Left ventricle myocardium superior (tissue), 1 donor: ENCODE results near the gene RASGEF1B. TPM values are rescaled to one million over a fixed set of nuclear protein-coding genes. Genes with fewer than 3 reads are reported as not detected.

Source experiments
- ATAC-seq: fragments of 200-7000 bp; cut with Tn5 transposase; one replicate; pipeline ENCODE4 v1.9.1; 2020; ENCODE audit warnings: mild to moderate bottlenecking, moderate library complexity
- DNase-seq: peaks from one replicate; pipeline ENCODE4 v3.0.0-alpha.2; 2020
- intact Hi-C: fragments of 100-400 bp; cut with micrococcal nuclease; formaldehyde crosslinking; loops from one replicate; pipeline ENCODE4 v1.11.0; 2022
- total RNA-seq: library from RNA; stranded (reverse); fragmentation: NEBNext Ultra II Directional; extraction: Animal tissue kit (Norgen Biotek cat#: 25700); gene quantifications from one replicate; pipeline ENCODE4 v1.2.1, GENCODE V29; 2021
- donor health status: DM: no; HTN: yes; CAD: no; lungs with severe emphysema.

RASGEF1B gene
- total RNA-seq, 1 donor from 2014 or later: 2.1 TPM

DNA sequence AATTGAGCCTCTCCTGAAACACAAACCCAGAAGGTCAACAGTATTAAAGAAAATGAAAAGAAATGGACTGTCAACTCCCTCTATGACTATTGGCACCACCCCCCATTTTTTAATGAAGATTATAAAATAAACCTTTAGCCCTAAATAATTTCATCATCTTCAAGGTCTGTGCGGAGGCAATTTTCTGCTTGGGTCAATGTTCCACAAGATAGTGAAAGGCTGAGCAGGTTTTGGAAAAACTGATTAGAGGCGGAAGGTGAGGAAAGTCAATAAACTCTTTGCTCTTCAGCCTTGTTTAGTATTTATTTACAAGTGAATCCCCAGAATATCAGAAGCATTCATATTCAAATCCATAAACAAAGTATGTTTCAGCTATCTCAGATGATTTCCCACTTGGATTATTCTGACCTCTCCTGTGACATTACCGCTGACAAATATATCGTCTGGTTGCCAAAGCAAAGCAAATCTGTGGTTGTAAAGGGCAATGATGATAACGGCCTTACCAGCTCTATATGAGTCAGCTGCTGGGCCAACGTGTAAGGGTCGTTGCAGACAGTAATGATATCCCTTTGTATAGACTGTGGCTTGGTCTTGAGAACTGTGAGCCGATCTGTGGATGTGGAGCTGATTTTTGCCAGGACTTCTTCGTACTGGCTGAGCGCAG, 24.0 kb downstream of the RASGEF1B start:
- ATAC-seq (no peak), DNase-seq (no peak)
- intact Hi-C loops: no loop called here

DNA sequence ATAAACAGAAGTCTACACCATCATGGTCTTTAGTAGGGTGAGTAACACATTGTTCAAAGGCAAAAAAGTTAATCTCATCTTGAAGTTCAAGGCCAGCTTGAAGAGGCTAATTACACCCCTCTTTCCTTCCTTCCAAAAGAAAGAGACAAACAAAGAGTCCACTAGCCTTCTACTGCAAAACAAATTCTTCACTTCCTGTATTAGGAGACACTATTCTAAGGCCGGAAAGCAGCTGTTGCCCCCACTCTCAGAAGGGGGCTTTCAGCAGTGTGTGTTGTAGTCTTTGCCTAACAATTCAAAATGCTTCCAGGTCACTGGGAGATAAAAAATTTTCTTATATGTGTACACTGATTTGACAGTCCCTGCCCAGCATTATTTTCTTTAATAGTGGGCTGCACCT, 25.1 kb downstream of the RASGEF1B start:
- ATAC-seq (no peak), DNase-seq (no peak)
- intact Hi-C loops: no loop called here

DNA sequence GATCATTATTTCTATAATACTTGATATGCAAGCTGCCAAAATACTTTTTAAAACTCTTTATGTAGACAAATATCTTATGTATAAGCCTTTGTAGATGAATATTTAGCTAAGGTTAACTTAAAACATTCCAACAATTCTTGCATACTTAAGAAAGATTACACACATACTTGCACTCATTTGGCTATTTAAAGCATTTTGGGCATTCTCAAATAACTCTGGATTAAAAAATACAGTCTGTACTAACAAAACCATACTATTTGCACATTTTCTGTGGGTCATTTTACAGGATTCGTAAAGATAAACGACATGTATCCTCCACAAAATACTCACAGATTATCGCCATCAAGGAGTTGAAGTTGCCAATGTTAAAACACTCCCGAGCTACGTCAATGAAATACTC, 26.5 kb downstream of the RASGEF1B start:
- ATAC-seq: no peak
- no peak for DNase-seq
- intact Hi-C loops: no loop called here

DNA sequence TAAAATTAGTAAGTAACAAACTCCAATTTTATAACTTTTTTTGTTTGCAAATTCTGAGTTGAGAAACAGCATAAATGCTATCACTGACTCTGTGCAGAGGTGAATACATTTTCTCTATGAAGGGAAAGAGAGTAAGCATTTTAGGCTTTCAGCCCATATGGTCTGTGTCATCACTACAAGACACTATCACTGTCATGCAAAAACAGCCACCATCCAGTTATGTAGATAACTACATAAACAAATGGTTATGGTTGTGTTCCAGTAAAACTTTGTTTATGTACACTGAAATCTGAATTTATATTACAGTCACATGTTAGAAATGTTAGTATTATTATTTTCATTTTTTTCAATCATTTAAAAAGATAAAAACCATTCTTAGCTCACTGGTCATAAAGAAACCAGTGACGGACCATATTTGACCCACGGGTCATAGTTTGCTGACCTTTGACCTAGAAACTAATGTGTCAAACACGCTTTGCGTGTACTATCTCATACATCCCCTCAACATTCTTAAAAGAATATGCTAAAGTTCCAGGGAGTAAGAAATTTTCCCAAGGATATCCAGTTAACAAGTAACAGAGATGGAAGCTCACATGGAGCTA, 29.1 kb downstream of the RASGEF1B start:
- ATAC-seq: no peak
- intact Hi-C loops: no loop called here

DNA sequence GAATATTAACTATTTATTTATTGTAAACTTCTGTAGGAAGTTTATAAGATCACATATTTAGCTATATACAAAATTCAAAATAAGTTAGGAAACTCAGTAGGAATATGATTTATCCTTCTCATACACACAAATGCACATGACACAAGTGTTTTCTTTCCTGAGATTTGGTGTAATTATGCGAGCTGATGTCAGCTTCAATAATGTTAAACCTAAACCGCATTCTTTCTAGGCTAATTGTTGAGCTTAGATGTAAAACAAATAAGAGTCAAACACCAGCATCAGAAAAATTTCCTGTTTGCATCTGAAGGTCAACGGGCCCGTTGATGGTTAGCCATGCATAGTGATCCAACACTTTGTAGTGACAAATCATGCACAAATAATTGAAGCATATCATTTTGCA, 30.8 kb downstream of the RASGEF1B start:
- ATAC-seq (no peak), DNase-seq (no peak)
- intact Hi-C loops: no loop called here

More for the DNA sequence above, 29.1 kb downstream of the RASGEF1B start:
- no peak for DNase-seq

DNA sequence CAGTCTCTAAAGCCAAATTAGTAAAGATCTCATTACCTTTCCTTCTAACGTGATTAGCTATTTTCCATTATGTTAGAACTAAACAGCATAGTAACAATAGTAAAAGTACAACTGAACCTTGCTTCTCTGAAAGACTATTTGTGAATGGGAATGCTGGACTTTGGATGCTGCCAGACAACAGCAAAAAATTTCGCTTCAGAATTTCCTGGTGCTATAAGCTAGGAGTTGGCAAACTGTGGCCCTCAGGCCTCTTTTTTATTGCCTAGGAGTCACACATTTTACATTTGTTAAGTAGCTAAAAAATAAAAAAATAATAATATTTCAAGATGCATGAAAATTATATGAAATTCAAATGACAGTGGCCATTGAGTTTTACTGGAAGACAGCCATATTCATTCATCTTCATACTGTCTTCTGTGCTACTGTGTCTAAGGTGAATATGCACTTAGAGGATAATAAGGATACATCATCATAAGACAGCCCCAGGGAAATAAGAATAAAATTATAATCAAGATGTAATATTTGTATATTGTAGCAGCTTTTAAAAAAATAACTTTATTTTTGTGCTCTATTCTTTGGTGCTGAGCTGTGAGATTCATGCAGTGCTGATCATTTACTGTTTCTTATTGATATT, 34.6 kb downstream of the RASGEF1B start:
- ATAC-seq: no peak
- intact Hi-C loops: no loop called here
- no peak for DNase-seq

DNA sequence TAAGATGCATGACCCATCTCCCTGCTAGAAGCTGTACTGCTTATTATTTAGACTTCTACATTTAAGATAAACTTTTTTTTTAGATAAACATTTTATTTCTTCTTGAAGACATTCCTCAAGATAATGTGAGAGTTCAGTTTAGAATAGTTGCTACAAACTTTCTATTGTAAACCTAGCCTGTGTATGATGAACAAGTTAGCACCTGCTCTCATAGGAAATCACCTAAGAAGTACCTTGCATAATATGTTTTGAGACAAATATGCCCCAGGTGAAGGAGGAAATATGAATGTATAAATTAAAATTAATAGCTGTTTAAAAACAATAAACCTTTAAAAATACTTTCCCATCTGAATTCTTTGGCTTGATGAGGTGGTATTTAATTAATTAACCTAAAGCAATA, 35.6 kb downstream of the RASGEF1B start:
- intact Hi-C loops: no loop called here
- ATAC-seq (no peak), DNase-seq (no peak)

DNA sequence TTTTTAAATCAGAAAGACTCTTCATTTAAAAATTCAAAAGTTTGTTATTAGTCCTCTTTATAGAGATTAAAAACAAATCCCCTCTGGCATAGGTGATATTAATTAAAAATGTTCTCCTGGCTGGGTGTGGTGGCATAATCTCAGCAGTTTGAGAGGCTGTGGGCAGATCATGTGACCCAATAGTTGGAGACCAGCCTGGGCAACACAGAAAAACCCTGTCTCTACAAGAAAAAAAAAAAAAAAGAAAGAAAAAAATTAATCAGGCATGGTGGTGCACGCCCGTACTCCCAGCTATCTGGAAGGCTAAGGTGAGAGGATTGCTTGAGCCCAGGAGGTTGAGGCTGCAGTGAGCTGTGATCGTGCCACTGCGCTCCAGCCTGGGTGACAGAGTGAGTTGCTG, 38.9 kb downstream of the RASGEF1B start:
- intact Hi-C loops: no loop called here
- no peak for DNase-seq
- no peak for ATAC-seq

DNA sequence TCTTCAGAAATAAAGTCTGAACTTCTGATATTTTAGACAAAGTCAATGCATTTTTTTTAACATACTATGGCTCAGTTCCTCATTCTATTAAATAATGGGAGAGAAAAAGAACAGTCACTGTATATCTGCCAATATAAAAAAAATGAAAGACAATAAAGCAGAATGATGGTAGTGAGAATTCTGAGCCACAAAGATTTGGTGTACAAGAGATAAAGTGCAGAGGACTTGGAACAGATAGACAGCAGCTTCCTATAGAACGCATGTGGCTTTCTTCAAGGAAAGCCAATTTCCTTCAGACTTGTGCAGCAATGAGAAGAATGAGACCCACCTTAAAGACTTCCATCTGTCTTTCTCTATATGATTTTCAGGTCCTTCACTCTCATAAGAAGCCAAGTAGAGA, 39.7 kb downstream of the RASGEF1B start:
- intact Hi-C loops: no loop called here
- ATAC-seq: no peak
- DNase-seq: no peak

DNA sequence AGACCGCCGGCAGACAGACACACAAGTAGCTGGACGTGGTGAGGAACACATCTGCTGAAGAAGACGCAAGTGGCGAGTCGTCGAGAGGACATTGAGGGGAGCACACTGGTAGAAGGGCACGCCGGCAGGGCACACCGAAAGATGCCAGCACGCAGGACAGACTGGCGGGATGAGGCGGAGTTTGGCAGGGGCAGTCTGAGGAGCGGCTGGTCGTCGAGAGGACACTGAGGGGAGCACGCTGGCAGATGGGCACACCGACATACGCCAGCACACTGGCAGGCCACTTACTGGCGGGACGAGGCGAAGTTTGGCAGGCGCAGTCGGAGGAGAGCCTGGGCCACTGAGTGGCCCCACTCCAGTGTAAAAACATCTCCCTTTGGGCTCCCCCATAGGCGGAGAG, 42.1 kb downstream of the RASGEF1B start:
- intact Hi-C loops: no loop called here
- no peak for DNase-seq
- no peak for ATAC-seq

DNA sequence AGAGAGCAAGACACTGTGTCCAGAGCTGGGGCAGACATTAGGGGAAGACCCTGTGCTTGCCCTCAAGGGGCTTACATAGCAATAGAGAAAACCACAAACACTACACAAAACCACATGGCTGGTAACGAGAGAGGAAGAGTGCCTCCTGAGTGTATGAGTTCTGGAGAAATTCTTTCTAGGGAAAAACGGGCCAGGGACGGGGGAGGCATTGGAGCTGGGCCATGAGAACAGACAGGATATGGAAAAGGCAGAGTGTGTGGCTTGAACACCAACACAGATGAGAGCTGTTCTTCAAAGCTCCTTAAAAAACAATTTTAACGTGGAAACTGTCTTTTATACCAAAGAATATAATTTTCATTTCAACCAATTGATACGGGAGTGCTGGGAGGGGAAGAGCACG, 42.7 kb downstream of the RASGEF1B start:
- intact Hi-C loops: no loop called here
- DNase-seq (no peak), ATAC-seq (no peak)

DNA sequence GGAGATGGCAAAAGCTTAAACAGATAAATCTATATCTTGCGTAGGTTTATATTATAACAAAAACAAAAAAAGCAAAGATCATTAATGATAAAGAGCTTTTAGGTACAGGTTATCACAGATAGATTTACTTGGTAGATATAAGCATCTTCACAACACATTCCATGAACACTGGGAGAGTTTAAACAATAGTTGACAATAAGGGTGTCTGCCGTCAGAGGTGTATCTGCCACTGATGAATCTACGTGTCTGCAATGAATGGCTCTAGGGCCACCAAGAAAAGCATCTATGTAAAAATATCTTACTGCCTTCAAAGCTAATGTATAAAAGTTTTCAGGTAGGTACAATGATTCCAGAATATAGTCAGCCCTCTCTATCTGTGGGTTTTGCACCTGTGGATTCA, 43.7 kb downstream of the RASGEF1B start:
- intact Hi-C loops: no loop called here
- DNase-seq: no peak
- ATAC-seq: no peak

DNA sequence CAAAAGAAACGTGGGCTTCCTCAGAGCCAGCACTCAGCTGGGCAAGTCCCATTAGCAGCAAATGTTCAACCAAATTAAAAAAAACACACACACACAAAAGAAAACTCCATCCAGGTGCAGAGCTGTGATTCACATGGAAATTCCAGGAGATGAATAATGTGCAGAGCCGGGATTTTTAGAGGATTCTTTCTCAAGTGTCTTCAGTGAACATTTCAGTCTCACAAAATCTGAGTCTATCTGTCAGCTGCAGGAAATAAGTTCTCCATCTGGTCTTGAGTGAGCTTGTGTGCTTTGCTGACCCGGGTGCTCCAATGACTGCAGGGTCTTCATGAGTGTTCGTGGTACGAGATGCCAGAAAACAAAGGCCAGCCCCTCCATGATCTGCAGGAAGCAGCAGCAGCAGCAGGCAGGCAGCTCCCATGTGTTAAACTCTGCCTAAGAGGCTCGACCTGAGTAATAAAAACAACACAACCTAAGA, 44.3 kb downstream of the RASGEF1B start:
- no peak for DNase-seq

DNA sequence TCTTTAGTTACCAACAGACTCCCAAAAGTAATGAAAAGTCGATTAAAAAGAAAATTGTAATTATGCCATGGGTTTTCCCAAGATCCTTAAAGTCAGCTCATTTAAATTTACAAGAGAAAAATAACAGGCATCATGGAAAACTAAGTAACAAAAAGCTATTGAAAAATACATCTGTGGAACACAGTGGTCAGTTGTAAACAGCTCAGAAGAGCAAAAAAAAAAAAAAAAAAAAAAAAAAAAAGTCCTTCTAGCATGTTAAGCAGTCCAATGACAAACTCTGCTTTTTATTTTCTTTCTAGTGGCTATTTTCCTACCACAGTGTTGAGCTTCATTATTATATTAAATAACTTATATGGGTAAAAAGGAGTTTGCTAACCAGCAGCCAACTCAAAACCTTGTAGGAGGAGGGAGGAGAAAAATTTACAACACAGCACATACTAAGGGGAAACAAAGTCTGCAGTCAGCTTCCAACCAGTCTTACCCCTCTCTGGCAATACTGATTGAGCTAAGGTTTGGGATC, 44.9 kb downstream of the RASGEF1B start:
- DNase-seq (no peak), ATAC-seq (no peak)
- intact Hi-C loops: no loop called here

More for the DNA sequence above, 44.3 kb downstream of the RASGEF1B start:
- intact Hi-C loops: no loop called here
- no peak for ATAC-seq

DNA sequence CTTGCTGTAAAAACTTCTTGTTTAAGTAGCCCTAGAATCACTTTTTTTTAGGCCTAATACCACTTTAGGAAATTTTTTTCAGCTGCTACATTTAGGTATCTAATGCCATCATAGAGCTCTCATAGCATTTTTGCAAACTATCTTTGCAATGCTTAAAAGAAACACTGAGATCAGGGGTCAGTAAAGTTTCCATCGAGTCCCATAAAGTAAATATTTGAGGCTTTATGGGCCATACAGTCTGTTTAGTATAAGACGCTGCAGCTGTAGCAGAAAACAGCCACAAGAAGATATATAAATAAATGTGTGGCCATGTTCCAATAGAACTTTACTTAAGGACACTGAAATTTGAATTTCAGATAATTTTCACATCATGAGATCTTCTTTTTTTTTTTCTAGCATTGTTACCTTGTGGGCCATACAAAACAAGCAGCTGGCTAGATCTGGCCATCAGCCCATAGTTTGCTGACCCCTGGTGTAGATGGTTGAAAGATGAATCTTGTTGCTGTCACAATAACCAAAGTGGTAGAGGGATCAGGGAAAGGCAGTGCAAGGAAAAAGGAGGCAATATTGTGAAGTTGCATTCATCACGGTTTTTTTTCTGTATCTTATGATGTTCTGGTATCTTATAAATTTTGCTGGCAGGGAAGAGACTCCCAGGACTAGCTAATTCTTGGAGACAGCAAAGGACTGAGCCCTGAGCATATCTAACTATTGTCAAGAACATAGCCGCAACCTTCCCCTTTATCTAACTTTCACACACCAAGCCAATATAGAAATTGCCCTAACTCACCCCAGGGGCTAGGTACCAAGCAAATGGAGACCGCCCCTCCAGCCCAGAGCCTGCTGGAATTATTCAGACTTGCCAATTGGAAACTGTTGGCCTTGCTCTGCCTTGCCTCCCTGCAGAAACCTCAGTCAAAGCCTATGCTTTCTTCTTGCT, 46.6 kb downstream of the RASGEF1B start:
- DNase-seq (no peak), ATAC-seq (no peak)
- intact Hi-C loops: no loop called here

DNA sequence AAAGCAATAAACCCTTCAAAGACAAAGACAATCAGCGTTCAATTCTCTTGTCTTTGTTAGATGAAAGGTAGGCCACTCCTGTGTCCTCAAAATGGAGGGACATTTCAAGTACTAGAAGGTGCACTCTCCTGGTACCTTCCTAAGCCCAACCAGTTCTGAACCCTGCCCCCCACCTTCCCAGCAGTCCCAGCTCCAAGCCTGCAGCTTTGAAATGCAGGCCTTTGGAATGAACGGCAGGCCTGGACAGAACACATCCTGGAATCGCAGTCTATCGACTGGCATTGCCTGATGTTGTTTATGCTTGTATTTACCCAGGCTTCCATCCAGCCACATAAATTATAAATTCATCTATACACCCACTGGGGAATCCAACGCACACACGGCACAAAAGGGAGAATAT, 47.4 kb downstream of the RASGEF1B start:
- intact Hi-C loops: no loop called here
- DNase-seq (no peak), ATAC-seq (no peak)

DNA sequence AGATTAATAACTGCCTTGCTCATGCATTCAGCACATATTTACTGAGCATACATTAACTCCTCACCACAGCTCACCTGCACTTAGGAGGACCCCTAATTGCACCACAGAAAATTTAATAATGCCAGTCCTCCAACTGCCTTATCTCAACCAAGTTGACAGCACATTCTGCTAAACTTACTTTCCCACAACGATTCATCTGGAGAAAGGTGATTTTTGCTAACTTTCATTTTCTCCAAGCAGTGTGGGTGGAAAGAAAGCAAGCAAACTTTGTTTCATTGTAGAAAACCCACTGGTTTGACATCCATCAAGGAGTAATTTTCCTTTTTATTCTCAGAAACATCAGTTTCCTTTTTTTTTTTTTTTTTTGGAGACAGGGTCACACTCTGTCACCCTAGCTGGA, 49.1 kb downstream of the RASGEF1B start:
- ATAC-seq (no peak), DNase-seq (no peak)
- intact Hi-C loops: no loop called here

DNA sequence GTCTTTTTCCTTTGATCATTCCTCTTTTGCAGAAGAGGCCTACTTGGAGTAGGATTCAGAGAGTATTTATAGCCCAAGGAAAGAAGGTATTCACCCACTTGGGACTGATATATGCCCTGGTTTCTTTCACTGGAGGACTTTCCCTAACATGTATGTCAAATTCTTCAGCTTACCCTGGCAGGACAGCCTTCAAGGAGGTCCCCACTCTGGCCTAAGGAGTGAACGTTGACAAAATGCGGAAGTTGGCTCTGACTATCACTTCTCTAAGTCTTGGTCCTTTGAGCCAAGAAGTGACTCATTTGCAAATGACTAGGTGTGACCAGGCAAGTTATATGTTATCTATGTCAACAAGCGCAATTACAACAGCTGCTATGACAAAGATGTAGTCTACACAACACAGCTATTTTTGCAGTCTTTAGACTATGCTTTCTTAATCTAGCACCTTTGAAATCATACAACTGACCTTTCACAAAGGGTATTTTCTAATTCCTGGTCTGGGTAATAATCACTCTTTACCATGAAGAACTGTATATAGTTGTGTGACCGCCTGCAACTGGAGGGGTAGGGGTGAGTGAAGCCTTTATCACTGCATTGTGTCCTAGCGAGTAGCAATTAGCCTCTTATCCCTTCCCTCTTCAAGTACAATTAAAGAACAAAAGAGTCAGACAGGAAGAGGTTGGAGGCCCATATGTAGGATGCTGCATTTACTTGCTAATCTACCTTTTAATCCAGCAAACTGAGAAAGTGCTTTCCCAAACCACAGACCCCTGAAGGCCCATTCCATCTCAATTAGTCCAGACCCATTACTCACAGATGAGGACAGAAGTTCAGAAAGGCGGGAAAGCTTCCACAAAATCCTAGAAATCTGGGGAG, 50.1 kb downstream of the RASGEF1B start:
- peak; percentile 51 for ATAC-seq
- intact Hi-C loops: no loop called here
- no peak for DNase-seq

DNA sequence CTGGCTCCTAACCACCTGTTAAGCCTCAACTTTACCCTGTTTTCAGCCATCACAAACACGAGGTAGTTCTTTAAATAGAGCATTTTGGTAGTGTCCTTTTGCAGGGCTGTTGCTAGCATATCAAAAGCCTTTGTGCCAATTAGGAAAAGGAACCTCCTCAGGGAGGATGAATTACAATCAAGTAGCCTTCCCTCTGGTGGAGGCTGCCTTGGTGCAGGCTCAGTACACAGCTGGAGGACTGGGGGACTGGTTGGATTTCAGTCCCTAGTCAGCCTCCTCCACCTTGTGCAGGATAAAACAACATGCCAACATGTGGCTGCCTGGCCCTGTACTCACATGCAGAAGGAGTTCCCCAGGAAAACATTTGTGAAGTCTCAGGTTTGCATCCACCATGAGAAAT, 53.1 kb downstream of the RASGEF1B start:
- DNase-seq (no peak), ATAC-seq (no peak)
- intact Hi-C loops: no loop called here
